PC-3 (cell line): ENCODE measurements around the gene CENPC. TPM values are rescaled to one million over a fixed set of nuclear protein-coding genes. Genes with fewer than 3 reads are reported as not detected.

Experiments used
- ATAC-seq: fragments of 200-7000 bp; cut with Tn5 transposase; 2 replicates; pipeline ENCODE4 v1.9.1; 2020; ENCODE audit warnings: mild to moderate bottlenecking, moderate library complexity
- BruUV-seq: library from RNA; stranded (reverse); fragments of 400-500 nt; replicated peaks from 2 replicates; lab custom pipeline; 2021; lab: Mats Ljungman, UMichigan
- CTCF ChIA-PET: fragments of 300-600 bp; sonication (Branson Sonifier 250); formaldehyde crosslinking; loops from one replicate; lab custom pipeline; 2022; ENCODE audit warnings: antibody characterized with exemption; lab: Charles Lee
- POLR2A ChIA-PET: fragments of 300-600 bp; sonication (Branson Sonifier 250); formaldehyde crosslinking; loops from one replicate; lab custom pipeline; 2022; ENCODE audit warnings: antibody characterized with exemption; ENCODE audit not compliant: unreplicated experiment; lab: Charles Lee
- DNase-seq: peaks from one replicate; pipeline ENCODE4 v3.0.0-alpha.2; 2015
- H2AFZ ChIP-seq: fragments of 300-600 bp; sonication (generic); 2 replicates; pipeline ENCODE4 v1.6.0; 2016; ENCODE audit warnings: antibody characterized with exemption, low read length
- H3F3A ChIP-seq: fragments of 300-600 bp; sonication (generic); one replicate; pipeline ENCODE4 v1.6.0; 2017; ENCODE audit warnings: antibody characterized with exemption, low read length, control low read depth, mild to moderate bottlenecking; ENCODE audit not compliant: unreplicated experiment
- H3K27ac ChIP-seq: fragments of 300-600 bp; sonication (generic); 2 replicates; pipeline ENCODE4 v1.5.1; 2016; ENCODE audit warnings: mild to moderate bottlenecking, low read length
- H3K27me3 ChIP-seq: fragments of 300-600 bp; sonication (generic); 2 replicates; pipeline ENCODE4 v1.6.1; 2016; ENCODE audit warnings: low read length, mixed read lengths
- H3K36me3 ChIP-seq: fragments of 300-600 bp; sonication (generic); 2 replicates; pipeline ENCODE4 v1.6.1; 2016; ENCODE audit warnings: low read depth, mixed run types, low read length, mixed read lengths
- H3K4me1 ChIP-seq: fragments of 300-600 bp; sonication (generic); 2 replicates; pipeline ENCODE4 v1.5.1; 2016; ENCODE audit warnings: low read length; ENCODE audit not compliant: insufficient read depth
- H3K4me2 ChIP-seq: fragments of 300-600 bp; sonication (generic); 2 replicates; pipeline ENCODE4 v1.6.0; 2016; ENCODE audit warnings: low read length
- H3K4me3 ChIP-seq: fragments of 300-600 bp; sonication (generic); 2 replicates; pipeline ENCODE4 v1.5.1; 2016; ENCODE audit warnings: mild to moderate bottlenecking, low read length, mixed read lengths
- H3K79me2 ChIP-seq: fragments of 300-600 bp; sonication (generic); 2 replicates; pipeline ENCODE4 v1.6.1; 2017; ENCODE audit warnings: low read length, mixed read lengths
- H3K9ac ChIP-seq: fragments of 300-600 bp; sonication (generic); 2 replicates; pipeline ENCODE4 v1.6.0; 2016; ENCODE audit warnings: mild to moderate bottlenecking, low read length
- H3K9me2 ChIP-seq: fragments of 300-600 bp; sonication (generic); replicated peaks from 2 replicates; pipeline ENCODE4 v1.6.1; 2016; ENCODE audit warnings: mixed run types, low read length, mixed read lengths
- H3K9me3 ChIP-seq: fragments of 300-600 bp; sonication (generic); 2 replicates; pipeline ENCODE4 v1.6.1; 2016; ENCODE audit warnings: low read length, mixed read lengths
- H4K20me1 ChIP-seq: fragments of 300-600 bp; sonication (generic); 2 replicates; pipeline ENCODE4 v1.6.1; 2016; ENCODE audit warnings: low read length, mixed read lengths
- CTCF ChIP-seq: fragments of 300-600 bp; sonication (generic); conservative IDR thresholded peaks from 2 replicates; pipeline ENCODE4 v1.5.1; 2017; ENCODE audit warnings: antibody characterized with exemption, low read depth, mild to moderate bottlenecking, low read length
- EZH2 ChIP-seq: fragments of 300-600 bp; sonication (generic); IDR thresholded peaks from one replicate; pipeline ENCODE4 v1.6.1; 2017; ENCODE audit warnings: antibody characterized with exemption, mild to moderate bottlenecking, low read length; ENCODE audit not compliant: unreplicated experiment
- EZH2phosphoT487 ChIP-seq: fragments of 300-600 bp; sonication (generic); IDR thresholded peaks from 2 replicates; pipeline ENCODE4 v1.6.1; 2018; ENCODE audit warnings: mild to moderate bottlenecking, antibody characterized with exemption, low read length, borderline replicate concordance
- intact Hi-C: fragments of 100-400 bp; cut with micrococcal nuclease; formaldehyde crosslinking; loops from 2 replicates; pipeline ENCODE4 v1.9.0; 2023
- total RNA-seq: library from RNA; depleted of rRNA; stranded (reverse); fragments of >200 nt; gene quantifications from 2 replicates; pipeline ENCODE4 v1.2.3, GENCODE V29; 2014

The CENPC gene
- total RNA-seq, 1 experiment from 2014 or later, result 10.6 TPM

GRCh38 chr4:67465763-67466052 lies 79.6 kb downstream of the CENPC start:
- Histone ChIP-seq H3K36me3 (no peaks in the 10 kb centered on the region), H3K4me3 (no peak overlapping the region), H4K20me1 (no peaks in the 10 kb centered on the region), H3K9me2 (no peaks in the 10 kb centered on the region), H3K4me1 (no peaks in the 10 kb centered on the region), H3F3A (no peaks in the 10 kb centered on the region), H3K4me2 (no peak overlapping the region), H3K27me3 (no peaks in the 10 kb centered on the region), H3K79me2 (no peaks in the 10 kb centered on the region), H3K9me3 (no peaks in the 10 kb centered on the region), H2AFZ (no peak overlapping the region), H3K27ac (no peak overlapping the region), H3K9ac (no peak overlapping the region)
- ATAC-seq (no peak), DNase-seq (no peak)
- TF ChIP-seq EZH2 (no peak), EZH2phosphoT487 (no peak), CTCF (no peak)
- CTCF ChIA-PET, result no interaction called here
- intact Hi-C loops, result no loop called here
- POLR2A ChIA-PET, result no interaction called here
- BruUV-seq, result no TSS peak

- Histone ChIP-seq H3K9ac (no peak overlapping the region), H2AFZ (no peak overlapping the region), H3K4me2 (no peak overlapping the region), H3F3A (no peaks in the 10 kb centered on the region), H4K20me1 (no peaks in the 10 kb centered on the region), H3K4me3 (no peak overlapping the region), H3K27ac (no peak overlapping the region), H3K36me3 (no peaks in the 10 kb centered on the region), H3K4me1 (no peaks in the 10 kb centered on the region), H3K27me3 (no peaks in the 10 kb centered on the region), H3K9me3 (no peaks in the 10 kb centered on the region), H3K9me2 (no peaks in the 10 kb centered on the region), H3K79me2 (no peaks in the 10 kb centered on the region)
- CTCF ChIA-PET, result no interaction called here
- DNase-seq, result no peak
- TF ChIP-seq CTCF (no peak), EZH2 (no peak), EZH2phosphoT487 (no peak)
- POLR2A ChIA-PET, result no interaction called here
- no TSS peak for BruUV-seq
- intact Hi-C loops, result no loop called here
- ATAC-seq, result no peak; the same call in 1 of the 2 replicates
These were observed 80.1 kb downstream of the CENPC start for GRCh38 chr4:67465032-67465762.

- no peak overlapping the region for H3K27ac ChIP-seq
- ChIA-PET POLR2A (no interaction called here), CTCF (no interaction called here)
- no peak overlapping the region for H3K4me3 ChIP-seq
- TF ChIP-seq EZH2 (no peak), EZH2phosphoT487 (no peak), CTCF (no peak)
- no peaks in the 10 kb centered on the region for H3K4me1 ChIP-seq
- H3F3A ChIP-seq, result no peaks in the 10 kb centered on the region
- H3K9ac ChIP-seq, result no peak overlapping the region
- intact Hi-C loops, result no loop called here
- BruUV-seq, result no TSS peak
- no peaks in the 10 kb centered on the region for H3K9me3 ChIP-seq
- H3K9me2 ChIP-seq, result no peaks in the 10 kb centered on the region
- DNase-seq (no peak), ATAC-seq (no peak)
- H3K4me2 ChIP-seq, result no peak overlapping the region
- H3K36me3 ChIP-seq, result no peaks in the 10 kb centered on the region
- H3K27me3 ChIP-seq, result no peaks in the 10 kb centered on the region
- H4K20me1 ChIP-seq, result no peaks in the 10 kb centered on the region
- no peaks in the 10 kb centered on the region for H3K79me2 ChIP-seq
- no peak overlapping the region for H2AFZ ChIP-seq
These were observed 84.7 kb downstream of the CENPC start for GRCh38 chr4:67460574-67460973.
